GM10847 (cell line): ENCODE measurements around the gene JMJD7.

ENCODE experiments used
- POLR2A ChIP-seq: IDR thresholded peaks from 2 replicates; pipeline ENCODE4 v1.6.1; 2011; ENCODE audit not compliant: insufficient read length; ENCODE audit errors: extremely low read depth

The JMJD7 gene

DNA sequence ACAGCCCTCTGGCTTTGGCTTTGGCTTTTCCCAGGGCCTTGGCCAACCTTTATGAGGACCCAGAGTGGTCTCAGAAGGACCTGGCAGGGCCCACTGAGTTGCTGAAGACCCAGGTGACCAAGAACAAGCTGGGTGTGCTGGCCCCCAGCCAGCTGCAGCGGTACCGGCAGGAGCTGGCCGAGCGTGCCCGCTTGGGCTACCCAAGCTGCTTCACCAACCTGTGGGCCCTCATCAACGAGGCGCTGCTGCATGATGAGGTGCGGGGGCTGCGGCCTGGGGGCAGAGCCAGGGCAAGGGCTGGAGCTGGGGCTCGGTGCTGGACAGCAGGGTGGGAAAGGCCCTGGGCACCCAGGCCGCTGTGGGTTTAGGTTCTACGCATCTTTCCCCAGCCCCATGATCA, 16.9 kb downstream of the JMJD7 start:
- no peak for TF ChIP-seq POLR2A

DNA sequence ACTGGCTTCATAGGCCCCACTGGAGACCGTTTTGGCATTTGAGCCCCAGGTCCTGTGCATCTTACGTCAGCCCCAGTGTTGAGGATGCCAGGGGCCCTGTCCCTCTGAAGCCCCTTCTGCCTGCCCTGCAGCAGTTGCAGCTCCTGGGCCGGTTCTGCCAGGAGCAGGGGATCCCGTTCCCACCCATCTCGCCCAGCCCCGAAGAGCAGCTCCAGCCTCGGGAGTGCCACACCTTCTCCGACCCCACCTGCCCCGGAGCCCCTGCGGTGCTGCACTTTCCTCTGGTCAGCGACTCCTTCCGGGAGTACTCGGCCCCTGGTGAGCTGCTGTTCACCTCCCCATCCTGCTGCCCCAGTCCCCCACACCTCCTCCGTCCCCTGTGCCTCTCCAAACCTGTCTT, 19.3 kb downstream of the JMJD7 start:
- TF ChIP-seq POLR2A, result no peak

DNA sequence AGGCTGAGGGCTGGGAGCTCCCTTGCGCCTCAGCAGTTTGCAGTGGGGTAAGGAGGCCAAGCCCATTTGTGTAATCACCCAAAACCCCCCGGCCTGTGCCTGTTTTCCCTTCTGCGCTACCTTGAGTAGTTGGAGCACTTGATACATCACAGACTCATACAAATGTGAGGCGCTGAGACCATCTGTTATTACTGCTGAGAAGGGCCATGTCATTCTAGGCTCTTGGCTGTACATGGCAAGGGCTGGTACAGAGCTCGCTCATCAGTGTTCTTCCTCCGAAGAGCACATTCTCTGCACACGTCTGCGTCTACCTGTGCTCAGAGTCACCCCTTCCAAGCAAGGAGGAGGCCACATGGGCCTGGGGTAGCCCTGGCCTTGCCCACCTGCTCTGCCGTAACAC, 20.1 kb downstream of the JMJD7 start:
- TF ChIP-seq POLR2A, result no peak

GRCh38 chr15:41848631-41849030, 20.7 kb downstream of the JMJD7 start:
- no peak for TF ChIP-seq POLR2A

DNA sequence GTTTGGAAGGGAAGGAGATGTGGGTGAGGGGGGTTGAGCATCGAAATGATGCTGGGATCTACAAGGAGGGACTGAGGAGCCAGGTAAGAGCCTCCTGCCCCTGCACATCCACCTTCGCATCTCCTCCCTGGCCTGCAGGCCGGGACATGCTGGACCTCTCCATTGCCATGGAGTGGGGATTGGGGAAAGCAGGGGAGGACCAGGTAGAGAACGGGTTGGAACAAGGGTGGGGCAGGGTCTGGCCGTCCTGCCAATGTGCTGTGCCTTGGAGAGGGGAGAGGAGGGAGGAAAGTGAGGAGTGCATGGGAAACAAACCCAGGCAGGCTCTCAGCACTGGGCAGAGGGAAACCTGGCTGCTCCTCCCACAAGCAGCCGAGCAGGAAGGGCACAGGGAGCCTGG, 21.3 kb downstream of the JMJD7 start:
- no peak for TF ChIP-seq POLR2A

DNA sequence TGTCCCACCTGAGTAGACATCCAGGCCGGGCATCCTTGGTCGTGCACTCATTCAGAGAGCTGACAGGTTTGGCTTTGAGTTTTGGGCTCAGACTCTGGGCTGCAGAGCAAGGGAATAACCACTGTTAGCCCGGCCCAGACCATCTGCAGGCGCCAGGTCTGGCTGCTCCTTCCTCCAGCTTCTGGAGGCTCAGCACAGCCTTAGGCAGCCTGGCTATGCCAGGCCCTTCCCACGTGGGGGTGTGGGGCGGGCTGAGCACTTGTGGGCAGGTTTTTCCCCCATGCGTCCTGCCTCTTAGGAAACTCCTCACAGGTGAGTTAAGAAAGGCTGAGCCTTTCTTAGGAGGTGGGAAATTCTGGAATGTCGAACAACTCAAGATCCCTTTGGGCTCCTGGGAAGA, 22.0 kb downstream of the JMJD7 start:
- TF ChIP-seq POLR2A, result no peak

DNA sequence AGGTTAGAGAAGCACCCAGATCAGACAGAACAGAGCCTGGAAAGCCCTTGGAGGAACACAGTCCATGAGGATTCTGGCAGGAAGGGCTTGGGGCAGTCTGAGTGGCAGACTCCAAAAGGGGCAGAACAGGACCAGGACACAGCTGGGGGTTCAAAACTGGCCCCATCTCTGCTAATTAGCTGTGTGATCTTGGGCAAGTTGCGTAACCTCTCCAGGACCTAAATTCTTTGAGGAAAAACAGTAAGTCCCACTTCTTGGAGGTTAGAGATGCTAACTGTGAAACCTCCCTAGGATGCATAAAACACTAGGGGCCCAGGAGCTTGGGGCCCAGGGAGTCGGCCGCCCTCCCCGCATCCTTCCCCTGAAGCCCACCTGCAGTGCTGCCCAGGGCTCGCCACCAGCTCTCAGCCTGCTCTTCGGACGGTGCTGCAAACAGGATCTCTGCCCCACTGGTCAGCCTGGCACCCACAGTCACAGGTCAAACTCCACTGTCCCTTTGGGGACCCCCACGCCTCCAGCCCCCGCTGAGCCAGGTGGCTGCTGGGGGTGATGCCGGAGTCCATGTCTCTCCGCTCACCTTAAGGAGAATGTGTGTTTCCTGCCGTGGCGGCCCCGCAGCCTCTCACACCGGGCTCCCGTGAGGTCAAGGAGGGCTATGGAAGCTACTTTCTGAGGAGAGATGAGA, 22.7 kb downstream of the JMJD7 start:
- TF ChIP-seq POLR2A, result no peak

- TF ChIP-seq POLR2A, result no peak
Measured at GRCh38 chr15:41851167-41851523, 23.3 kb downstream of the JMJD7 start.

DNA sequence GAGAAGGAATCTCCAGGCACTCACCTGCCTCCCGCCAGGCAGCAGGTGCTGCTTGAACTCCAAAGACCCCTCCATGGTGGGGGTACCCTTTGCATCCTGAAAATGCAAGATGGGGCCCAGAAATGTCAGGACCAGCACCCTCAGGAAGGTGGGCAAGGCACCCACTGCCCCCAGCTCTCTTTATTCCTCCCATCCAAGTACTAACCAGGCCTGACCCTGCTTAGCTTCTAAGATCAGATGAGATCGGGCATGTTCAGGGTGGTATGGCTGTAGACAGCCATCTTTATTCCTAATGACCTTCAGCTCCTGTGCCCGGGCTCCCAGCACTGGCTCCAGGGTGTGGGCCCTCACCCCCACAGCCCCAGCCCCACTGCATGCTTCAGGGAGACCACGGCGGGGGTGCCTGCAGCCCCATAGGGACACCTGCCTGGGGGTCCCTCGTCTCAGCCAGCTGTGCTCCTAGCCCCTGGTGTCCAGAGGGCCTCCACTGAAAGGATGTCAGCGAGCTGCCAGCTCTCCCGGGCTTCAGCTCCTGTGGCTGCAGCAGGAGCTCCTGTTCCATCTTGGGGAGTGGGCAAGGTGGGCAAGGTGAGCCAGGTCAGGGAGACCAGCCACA, 24.0 kb downstream of the JMJD7 start:
- no peak for TF ChIP-seq POLR2A

DNA sequence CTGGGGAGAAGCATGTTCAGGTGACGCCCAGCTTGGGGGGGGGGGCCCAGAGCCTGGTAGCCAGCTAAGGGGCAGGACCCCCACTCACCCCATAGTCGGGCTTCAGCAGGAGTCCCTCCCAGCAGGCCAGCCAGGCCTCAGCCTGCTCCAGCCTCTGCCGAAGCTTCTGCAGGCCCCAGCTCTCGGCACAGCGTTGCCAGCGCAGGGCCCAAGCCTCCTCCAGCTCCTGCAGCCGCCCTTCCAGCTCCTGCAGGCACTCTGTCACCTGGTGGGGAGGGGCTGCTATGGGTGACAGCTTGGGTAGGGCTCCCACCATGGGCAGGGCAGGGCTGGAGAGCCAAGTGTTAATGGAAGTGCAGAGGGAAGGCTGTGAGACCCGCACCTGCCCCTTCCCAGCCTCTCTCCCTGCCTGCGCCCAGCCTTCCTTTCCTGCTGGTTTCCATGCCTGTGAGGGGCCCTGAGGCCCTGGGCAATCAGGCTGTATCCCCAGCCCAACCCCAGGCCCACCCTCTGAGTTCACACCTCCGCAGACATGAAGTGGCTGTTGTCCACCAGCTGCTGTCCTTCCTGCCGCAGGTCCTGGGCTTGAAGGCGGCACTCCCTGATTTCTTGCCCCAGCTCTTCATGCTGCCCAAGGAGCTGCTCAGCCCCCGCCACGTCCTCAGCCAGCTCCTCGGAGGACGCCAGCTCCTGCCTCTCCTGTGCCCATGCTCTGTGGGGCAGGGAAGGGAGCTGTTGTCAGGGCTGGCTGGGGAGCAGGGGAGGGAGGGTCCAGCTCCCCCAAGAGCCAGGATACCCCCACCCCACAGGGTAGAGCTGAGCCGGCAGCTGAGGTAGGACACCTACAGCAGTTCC, 25.1 kb downstream of the JMJD7 start:
- TF ChIP-seq POLR2A, result no peak

- TF ChIP-seq POLR2A, result no peak
Measured at GRCh38 chr15:41853831-41854230, 25.9 kb downstream of the JMJD7 start.

- no peak for TF ChIP-seq POLR2A
Measured at GRCh38 chr15:41854443-41854842, 26.6 kb downstream of the JMJD7 start.

DNA sequence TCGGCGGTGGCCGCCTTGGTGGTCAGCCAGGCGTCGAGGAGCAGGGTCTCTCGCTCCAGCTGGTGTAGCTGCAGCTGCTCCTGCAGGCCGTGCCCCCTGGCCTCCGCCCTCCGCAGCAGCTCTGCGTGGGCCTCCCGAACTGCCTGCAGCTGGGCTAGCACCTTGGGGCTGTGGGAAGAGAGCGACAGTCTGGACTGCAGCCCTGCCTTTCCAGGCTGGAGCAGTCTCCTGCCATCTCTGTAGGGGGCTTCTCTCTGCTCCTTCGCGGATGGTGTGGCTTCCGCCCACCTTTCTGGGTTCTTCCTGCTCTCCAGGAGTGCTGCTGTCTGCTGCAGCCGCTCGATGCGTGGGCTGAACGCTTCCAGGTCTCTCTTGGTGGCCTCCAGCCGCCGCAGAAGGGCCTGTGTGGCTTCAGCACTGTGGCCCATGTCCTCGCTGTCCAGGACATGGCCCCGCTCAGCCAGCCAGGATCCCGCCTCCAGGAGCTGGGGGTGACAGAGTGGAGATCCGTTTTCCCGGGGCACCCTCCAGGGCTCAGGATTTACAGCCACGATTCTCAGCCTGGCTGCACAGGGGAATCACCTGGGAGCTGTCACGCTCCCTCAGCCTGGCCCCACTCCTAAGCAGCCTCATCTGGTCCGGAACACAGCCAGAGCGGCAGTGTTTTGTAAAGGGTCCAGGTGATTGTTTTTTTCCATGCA, 27.5 kb downstream of the JMJD7 start:
- no peak for TF ChIP-seq POLR2A

DNA sequence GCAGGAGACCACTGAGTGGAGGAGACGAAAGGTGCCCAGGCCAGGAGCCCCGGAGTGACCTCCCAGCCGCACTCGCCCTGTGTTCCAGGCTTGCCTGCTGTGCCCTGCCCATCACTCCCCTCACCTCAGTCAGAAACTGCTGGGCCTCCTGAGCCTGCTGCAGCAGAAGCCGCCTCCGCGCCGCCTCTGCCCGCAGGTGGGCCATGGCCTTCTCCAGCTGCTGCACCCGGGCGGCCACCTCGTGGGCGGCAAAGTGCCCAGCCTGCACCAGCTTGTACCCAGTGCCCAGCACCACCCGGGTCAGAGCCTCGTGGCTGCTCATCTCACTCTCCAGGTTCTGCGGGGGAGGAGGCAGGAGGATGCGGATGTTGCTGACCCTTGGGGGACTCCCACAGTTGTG, 28.4 kb downstream of the JMJD7 start:
- no peak for TF ChIP-seq POLR2A

DNA sequence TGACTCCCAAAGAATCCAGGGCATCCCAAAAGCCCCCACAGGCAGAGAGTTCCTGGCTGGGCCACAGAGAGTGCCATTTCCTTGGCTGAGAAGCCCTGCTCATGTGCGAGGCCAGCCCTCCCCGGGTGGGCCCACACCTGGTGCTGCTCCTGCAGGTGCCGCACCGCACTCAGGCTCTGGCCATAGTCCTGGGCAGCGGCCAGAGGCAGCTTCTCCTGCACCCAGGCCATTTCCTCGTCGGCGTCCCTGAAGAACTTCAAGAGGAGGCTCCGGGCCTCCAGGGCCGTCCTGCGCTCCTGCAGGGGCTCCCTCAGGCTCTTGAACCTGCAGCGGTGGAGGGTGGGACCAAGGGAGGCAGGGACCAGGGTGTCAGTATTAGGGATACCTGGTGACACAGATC, 28.8 kb downstream of the JMJD7 start:
- no peak for TF ChIP-seq POLR2A

GRCh38 chr15:41857316-41857715, 29.4 kb downstream of the JMJD7 start:
- no peak for TF ChIP-seq POLR2A
